ENCODE data around the gene NLRP10.
"Not testable (repeated sequence)": the region's sequence is repeated elsewhere in the genome, so short reads cannot be mapped to it uniquely, and the experiment has no call there.

The NLRP10 gene, protein sequence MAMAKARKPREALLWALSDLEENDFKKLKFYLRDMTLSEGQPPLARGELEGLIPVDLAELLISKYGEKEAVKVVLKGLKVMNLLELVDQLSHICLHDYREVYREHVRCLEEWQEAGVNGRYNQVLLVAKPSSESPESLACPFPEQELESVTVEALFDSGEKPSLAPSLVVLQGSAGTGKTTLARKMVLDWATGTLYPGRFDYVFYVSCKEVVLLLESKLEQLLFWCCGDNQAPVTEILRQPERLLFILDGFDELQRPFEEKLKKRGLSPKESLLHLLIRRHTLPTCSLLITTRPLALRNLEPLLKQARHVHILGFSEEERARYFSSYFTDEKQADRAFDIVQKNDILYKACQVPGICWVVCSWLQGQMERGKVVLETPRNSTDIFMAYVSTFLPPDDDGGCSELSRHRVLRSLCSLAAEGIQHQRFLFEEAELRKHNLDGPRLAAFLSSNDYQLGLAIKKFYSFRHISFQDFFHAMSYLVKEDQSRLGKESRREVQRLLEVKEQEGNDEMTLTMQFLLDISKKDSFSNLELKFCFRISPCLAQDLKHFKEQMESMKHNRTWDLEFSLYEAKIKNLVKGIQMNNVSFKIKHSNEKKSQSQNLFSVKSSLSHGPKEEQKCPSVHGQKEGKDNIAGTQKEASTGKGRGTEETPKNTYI

DNA sequence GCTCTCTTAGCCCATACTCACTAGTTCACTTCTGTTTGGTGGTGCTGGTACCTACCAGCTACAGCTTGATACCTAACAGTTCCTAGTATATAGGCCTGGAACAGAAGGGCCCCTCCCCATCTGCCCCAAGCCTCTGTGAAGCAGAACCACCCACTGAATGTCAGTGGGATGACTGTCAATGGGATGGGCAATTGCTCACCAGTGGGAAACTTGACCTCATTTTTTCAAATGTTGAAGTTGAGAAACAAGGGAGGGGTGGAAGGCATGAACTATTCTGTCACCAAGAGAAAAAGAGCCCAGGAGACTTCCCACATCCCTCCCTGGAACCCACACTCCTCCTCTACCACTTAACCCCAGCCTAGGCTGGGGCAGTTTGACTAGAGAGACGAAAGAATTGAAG is at the start of gene NLRP10:
Gene NLRP10, minus strand, starts transcription at position 62 of the 400 bp plus-strand sequence. CDS start 1,952 bp downstream, outside the sequence.
- DNase-seq = peak; percentile 9

DNA sequence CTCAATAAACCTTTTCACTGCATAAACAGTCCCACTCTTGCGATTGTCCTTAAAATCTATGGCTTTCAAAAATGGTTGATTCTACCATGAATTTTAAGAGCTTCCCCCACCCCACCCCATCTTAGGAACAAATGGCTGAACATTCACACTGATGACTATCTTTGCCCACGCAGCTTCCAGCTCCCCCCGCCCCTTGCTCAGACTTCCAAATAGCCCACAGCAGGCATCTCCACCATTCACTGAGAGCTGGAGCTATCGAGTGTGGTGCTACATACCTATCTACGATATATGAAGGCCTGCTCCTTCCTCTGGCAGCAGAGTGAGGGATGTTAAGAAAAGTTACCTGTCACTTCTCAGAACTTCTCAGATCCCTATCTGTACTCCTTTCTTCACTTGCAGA is 48.6 kb upstream of the NLRP10 start:
- no peak for DNase-seq

DNA sequence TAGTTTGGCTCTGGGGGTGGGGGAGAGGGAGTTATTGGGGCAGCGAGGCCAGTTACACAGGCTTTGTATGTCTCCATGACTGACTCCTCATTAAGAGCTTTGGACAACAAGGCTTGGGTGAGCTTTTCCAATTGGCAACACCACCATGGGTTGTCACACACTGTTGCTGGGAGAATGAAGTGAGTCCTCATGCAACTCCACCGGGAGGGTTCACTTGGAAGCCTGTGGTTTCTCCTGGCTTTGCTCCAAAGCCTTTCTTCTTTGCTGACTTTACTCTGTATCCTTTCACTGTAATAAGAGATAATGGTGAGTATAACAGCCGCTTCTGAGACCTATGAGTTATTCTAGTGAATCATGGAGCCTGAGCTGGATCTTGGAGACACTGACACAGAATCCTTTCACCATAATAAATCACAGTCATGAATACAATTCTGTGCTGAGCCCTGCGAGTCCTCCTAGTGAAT is 46.8 kb upstream of the NLRP10 start:
- DNase-seq = no peak

DNA sequence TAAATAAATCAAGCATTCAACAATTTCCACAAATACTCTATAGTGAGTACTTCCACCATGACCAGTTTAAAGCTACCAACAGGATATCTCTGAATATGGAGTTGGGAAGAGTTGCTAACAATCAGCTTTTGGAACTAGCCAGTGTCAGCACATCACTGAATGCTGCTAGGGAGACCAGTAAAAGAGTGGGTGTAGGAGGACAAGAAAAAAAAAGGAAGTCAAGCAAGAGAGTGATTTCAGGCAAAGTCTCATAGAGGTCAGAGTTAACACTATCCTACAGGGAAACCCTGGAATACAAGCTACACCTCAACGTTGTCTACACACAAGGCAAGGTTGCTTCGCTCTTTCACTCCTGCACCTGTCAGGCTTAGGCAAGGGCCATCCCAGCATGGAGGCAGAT is 46.1 kb upstream of the NLRP10 start:
- DNase-seq = peak; percentile 22

DNA sequence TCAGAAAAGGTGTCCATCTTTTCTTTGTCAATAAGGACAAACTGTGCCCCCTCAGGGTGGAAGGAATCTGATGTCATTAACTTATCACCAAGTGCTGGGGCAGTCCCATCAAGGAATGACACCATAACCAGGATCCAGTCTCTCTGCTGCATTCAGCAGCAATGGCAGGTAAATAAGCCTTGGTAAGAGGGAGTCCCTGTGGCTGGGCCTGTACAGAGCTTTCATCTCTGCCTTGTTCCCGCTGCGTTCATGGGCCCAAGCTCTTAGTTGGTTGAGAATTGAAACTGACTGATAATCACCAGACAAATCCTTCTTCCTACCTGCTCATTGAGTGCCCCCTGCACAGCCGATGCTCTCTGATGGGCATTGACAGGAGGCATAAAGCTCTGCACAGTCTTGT is 44.6 kb upstream of the NLRP10 start:
- no peak for DNase-seq

DNA sequence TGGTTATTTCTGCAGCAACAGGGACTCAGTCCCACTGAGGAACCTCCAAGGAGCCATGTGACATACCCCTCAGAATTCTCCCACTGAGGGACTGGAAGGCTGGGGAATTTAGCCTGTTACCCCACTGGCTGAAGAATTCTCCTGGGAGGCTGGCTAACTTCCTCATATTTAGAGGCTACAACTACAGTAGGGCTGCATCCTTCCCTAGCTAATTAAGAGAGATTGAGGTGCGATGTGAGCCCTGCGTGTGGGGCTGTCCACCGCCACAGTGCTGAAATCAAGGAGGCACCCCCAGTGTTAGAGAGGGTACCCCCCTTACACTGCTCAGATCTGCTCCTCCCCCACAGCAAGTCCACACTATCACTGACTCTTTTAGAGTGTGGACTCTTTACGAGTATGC is 43.0 kb upstream of the NLRP10 start:
- no peak for DNase-seq

DNA sequence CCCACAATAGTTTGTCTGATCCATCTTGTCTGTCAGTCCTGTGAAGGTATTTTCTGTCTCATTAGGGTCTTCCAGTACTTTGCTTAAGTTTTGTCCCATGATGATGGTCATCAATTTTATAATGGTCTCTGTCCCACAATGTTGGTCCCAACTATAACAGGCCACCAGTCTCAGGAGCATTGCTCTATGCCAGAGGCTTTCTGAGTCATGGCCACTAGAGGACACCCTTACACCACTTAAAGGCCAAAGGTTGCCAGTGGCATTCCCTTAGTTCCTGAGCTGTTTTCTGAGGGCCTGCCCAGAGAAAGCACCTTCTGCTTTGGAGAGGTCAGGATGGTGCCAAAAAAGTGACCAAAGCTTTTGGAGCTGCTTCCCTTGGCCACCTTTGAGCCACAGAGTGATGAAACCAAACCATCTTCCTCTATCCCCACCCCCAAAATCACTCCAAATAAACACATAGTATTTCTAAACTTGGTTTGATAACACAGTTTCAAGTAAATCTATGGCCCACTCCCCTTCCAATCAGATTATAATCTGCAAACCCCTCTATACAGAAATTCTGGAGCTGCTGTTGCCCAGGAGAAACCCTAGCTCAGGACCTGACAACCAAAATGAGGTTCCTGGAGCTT is 41.2 kb upstream of the NLRP10 start:
- DNase-seq = peak; percentile 72

DNA sequence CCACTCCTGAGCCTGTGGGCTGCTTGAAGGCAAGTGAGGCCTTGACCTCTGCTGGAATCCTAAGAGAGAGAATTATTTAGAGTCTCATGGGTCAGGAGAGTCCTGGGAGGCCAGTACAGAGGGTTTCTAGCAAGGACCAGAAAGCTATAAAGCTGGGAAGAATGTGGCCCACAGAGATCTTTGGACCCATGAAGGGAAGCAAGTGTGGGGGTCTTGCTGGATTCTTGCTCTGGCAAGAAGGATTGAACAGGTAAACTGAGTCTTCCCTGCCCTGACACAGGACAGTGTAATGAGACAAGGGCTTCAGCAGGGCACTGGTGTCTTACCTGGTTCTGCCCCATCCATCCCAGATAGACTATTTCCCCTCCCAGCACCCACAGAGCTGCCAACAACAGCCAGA is 40.3 kb upstream of the NLRP10 start:
- DNase-seq = no peak

DNA sequence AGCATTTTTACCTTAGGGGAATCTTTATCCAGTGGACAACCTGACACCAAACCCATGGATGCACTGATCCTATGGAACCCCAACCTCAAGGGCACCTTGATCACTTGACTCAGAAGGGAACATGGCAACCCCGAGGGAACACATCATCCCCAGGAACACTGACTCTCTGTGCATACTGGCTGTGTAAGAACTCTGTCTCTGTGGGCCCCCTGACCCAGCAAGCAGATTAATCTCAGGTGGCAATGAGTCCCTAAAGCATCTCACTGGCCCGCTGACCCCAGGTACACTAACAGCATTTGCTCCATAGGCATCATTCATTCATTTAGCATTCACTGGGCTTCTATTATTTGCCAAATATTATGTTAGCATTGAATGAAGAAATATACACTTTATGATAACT is 38.8 kb upstream of the NLRP10 start:
- no peak for DNase-seq

DNA sequence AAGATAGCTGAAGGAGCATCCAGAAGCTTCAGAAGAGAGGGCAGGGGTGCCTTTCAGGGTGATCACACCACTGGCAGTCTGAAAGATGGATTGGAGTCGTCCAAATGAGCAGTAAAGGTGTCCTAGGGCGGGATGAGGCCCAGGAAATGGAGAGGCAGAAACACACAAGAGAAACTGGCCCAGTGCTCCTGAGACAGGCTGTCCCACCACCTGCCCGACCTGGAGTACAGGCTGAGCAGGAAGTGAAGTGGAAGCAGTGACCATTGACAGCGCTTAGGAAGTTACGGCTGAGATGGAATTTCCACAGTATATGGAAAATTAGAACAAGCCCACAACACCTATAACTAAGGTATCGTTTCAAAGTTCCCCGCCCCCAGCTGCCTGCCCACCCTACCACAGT is 37.9 kb upstream of the NLRP10 start:
- no peak for DNase-seq

DNA sequence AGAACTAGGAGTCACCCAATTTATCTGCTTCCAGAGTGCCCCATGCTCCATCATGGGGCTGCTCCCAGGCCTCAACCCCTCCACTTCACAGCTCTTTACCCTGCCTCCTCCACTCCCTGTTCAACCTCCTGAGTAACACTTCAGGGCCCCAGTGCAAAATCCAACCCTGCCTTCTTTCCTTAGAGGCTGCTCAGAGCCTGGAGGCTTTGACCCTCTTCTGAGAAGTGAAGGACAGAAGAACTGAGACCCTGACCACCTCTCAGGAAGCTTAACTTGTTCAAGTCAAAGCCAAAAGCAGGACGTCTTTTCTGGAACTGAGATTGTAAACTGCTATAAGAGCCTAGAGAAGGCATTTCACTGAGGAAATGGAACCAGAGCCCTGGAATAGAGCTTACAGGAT is 37.4 kb upstream of the NLRP10 start:
- DNase-seq = no peak

DNA sequence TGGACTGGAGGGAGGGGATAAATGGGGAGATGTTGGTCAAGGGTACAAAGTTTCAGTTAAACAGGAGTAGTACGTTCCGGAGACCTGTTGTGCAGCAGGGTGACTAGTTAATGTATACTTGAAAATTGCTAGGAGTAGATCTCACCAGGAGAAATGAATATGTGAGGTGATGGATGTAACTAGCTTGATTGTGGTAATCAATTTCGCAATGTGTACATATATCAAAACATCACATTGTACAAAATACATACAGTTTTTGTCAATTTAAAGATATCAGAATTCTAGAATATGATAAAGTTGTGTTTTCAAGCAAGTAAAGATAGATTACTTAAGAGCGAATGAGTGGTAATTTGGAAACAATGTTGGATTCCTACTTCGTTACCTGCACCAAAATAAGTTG is 35.1 kb upstream of the NLRP10 start:
- no peak for DNase-seq

DNA sequence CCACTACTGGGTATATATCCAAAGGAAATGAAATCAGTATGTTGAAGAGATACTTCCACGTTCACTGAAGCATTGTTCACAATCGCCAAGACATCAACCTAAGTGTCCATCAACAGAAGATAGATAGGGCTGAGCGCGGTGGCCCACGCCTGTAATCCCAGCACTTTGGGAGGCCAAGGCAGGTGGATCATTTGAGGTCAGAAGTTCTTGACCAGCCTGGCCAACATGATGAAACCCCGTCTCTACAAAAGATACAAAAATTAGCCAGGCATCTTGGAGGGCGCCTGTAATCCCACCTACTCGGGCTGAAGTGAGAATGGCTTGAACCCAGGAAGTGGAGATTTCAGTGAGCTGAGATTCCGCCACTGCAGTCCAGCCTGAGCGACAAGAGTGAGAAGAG is 34.5 kb upstream of the NLRP10 start:
- DNase-seq = no peak

DNA sequence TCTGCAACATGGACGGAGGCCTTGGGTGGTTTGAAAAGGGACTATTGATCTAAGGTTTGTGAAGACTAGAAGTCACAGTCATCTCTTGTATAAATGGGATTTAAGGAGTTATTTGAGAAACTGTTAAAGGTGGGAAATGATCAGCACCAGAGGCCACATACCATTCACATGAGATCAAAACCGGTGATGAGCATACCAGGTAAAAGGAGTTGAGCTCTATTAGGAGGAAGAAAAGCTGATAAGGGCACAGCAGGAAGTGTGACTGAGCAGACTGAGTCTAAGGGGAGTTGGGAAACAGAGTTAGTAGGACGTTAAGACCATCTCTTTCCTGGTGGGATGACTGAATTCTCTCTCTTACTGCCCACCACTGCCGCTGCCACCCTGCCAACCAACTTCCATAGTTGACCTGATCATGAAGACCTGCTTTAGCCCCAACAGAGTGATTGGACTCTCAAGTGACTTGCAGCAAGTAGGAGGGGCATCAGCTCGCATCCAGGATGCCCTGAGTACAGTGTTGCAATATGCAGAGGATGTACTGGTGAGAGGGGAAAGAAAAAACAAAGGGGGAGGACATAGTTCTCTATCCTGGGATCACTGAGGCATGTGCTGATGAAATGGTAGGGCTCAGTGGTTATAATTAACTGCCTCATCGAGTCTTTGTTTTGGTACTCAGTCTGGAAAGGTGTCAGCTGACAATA is 29.5 kb upstream of the NLRP10 start:
- DNase-seq = no peak

DNA sequence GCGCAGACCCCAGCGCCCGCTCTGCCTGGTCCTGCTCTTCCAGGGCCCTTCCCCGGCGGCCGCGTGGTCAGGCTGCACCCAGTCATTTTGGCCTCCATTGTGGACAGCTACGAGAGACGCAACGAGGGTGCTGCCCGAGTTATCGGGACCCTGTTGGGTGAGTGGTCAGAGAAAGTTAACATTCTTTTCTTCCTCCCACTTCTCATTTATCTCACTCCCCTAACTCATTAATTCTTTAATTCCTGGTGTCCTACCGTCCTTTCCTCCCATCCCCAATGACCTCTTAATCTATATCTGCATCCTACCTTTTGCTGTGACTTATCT is 22.3 kb upstream of the NLRP10 start:
- DNase-seq = not testable (repeated sequence)

DNA sequence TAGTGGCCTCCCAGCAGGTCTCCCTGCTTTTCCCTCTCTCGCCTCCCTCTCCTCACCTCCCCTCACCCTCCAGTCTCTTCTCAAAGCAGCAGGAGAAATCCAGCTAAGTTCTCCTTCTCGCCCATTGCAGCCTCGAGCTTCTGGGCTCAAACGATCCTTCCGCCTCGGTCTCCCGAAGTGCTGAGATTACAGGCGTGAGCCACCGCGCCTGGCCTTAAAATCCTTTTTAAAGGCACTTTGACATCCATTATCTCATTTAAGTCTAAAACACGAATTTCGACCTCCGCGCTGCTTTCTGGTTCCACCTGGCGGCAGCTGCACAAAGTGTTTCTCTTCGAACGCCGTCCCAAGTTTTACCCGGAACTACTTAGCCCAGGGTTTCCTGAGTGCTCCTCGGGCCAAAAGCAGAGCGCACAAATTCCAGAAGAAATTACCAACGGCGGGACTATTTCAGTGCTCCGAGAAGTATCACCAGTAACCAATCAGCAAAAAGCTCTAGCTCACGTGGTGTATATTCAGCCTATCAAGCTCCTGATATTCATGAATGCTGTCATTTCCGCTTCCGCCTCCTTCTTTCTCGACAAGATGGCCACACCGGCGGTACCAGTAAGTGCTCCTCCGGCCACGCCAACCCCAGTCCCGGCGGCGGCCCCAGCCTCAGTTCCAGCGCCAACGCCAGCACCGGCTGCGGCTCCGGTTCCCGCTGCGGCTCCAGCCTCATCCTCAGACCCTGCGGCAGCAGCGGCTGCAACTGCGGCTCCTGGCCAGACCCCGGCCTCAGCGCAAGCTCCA is 21.7 kb upstream of the NLRP10 start, which contains the start of gene EIF3F:
Gene EIF3F, plus strand, starts transcription at position 570 of the 792 bp plus-strand sequence. Its CDS starts 16 bp downstream, at position 586.
- peak; percentile 99 for DNase-seq

DNA sequence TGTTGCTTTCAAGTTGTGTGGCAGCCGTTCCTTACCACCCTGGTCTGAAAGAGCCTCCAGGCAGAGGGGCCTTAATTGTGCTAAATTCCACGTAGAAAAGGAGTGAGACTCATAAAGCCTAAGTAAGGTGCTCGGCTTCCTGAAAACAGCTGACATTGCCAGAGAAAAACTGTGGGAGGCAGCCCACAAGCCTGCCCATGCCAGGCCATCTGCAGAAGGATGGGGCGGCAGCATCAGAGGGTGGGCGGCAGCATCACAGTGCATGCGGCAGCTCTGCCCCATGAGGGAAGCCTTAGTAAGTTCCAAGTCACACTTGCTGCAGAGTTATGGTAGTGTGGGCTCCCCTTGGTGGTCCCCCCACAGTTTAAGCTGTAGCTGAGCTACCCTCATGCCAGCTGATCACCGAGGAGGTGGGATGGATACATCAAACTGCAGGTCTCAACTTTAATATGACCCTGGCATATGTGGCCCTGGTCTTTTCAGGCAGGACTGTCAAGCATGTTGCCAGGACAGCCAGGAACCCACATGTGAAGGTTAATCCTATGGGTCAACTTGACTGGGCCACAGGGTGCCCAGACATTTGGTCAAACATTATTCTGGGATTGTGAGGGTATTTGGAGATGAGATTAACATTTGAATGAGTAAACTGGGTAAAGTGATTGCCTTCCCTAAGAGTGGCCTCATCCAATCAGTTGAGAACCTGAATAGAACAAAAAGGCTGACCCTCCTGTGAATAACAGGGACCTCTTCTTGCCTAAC is 18.8 kb upstream of the NLRP10 start:
- no peak for DNase-seq

DNA sequence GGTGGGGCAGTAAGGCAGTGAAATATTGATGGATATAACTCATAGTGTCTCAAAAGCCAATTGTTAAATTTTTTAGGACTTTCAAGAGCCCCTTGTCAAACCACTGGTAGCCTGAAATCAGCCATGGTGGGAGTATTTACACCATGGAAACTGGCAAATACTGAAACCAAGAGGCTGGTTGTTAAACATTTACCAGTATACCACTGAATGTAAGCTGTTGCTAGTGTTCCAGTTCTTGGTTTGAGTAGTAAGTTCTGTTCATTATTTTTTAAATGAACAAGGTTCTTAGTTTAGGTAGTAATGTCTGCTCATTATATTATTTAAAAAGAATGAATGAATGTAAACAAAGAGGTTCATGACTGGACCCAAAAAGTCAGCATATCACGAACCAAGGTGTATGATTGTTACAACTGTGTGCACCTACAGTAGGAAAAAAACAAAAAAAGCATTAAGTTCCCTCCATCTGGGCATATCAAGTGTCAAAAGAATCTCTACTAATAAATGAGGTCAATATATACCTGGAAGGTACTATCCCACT is 17.4 kb upstream of the NLRP10 start:
- DNase-seq = no peak

DNA sequence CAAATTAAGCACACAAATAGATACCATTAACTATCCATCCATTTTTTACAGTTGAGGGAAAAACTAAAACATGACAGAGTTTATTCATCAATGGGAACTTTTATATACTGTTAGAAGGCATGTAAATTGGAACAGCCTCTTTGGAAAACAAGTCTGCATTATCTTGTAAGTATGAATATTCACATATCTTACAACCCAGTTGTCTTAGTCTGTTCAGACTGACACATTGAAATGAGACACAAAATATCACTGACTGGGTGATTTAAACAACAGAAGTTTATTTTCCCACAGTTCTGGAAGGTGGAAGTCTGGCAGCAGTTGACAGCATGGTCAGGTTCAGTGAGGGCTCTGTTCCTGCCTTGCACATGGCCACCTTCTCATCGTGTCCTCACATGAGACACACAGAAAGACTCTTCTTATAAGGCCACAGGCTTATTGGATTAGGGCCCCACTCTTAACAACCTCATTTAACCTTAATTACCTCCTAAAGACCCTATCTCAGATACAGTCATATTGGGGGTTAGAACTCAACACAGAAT is 16.4 kb upstream of the NLRP10 start:
- DNase-seq = no peak

DNA sequence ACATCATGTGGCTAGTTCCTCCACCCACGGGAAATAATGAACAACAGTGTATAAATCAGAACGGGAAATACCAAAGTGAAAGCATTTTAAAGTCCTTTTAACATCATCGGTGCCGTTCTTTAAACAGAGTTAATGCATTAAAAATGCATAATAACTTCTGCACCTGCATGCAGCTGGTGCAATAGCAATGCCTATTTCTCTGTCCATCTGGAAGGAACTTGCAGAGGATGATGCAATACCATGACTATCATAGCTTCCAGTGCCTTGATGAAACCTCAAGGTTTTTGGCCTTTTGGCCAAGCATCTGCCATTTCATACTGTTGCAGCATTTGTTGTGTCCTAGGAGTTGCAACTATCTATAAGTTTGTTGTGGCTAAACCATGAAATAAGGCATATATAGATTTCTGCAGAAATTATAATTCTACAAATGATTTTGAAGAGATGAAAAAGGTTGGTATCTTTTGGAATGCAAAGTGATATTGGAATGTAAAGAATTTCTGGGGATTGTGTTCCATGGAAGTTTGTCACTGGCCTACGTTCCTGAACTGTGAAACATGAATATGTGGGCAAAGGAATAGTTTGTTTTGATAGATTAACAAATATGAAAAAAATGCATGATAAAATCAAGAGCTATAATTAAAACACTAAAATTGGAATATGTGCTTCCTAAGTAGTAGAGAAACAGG is 12.1 kb upstream of the NLRP10 start:
- peak; percentile 2 for DNase-seq

DNA sequence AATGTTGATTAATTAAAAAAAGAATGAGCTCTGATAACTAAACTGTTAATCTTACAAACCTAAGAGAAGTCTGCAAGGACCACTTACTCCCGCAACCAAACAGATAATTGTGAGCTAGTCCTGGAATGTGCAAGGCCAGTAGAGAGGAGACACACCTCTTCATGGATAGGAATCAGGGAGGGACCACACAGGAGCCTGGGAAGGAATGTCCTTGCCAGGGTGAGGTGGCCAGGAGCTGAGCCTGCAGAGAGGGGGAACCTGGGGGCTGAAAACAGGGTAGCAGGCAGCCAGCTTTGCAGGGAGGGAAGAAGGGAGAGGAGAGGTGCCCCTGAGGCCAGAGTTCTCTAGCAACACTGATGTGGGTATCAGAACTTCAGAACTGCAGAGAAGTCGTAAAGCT is 9.4 kb upstream of the NLRP10 start:
- DNase-seq = no peak

Data from suppressor macrophage treated with lipopolysaccharide for 4 hours (primary cell).